ENCODE results near the gene EXOC4. TPM values are rescaled to one million over a fixed set of nuclear protein-coding genes. Genes with fewer than 3 reads are reported as not detected.

The EXOC4 gene
- total RNA-seq, 1 experiment from 2014 or later, result 75.8 TPM

DNA sequence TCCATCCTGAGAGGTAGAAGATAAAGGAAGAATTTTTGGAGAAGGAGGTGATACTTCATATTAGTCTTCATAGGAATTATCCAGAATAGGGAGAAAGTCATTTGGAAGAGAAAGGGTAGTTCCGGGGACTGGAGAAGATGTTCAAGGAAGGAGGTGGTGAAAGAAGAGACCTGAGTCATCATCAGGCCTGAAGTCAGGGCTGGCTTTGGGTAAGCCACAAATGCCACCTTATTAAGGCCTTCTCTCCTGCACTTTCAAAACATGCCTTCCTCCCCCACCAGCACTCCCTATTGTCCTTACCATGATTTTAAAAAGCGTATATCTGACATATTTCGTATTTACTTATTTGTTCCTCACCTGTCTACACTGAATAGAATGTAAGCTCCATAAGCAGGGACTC, 762.1 kb downstream of the EXOC4 start:
- H4K8ac ChIP-seq (replicated peaks; ENCODE audit: insufficient read length, low read depth, low read length), result no peak overlapping the region
- TF ChIP-seq, protein P1, sequence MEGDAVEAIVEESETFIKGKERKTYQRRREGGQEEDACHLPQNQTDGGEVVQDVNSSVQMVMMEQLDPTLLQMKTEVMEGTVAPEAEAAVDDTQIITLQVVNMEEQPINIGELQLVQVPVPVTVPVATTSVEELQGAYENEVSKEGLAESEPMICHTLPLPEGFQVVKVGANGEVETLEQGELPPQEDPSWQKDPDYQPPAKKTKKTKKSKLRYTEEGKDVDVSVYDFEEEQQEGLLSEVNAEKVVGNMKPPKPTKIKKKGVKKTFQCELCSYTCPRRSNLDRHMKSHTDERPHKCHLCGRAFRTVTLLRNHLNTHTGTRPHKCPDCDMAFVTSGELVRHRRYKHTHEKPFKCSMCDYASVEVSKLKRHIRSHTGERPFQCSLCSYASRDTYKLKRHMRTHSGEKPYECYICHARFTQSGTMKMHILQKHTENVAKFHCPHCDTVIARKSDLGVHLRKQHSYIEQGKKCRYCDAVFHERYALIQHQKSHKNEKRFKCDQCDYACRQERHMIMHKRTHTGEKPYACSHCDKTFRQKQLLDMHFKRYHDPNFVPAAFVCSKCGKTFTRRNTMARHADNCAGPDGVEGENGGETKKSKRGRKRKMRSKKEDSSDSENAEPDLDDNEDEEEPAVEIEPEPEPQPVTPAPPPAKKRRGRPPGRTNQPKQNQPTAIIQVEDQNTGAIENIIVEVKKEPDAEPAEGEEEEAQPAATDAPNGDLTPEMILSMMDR (conservative IDR thresholded peaks at IDR 0.05), result no peak
- peaks cover 9 to 14% of the 10 kb centered on the region in 2 experiments for H3K4me1 Mint-ChIP-seq
- no peak overlapping the region for H2BK120ac ChIP-seq (ENCODE audit: low read depth, low read length, poor library complexity, severe bottlenecking)
- H2AFZ ChIP-seq (ENCODE audit: low read length), result no peak overlapping the region
- H2BK5ac ChIP-seq (ENCODE audit: insufficient read length, low read length), result no peak overlapping the region
- no peak overlapping the region for H3K56ac ChIP-seq (ENCODE audit: insufficient read length, low read depth, low read length)
- H3K14ac ChIP-seq (ENCODE audit: insufficient read depth, low read length), result no peak overlapping the region
- no peak overlapping the region for H3K27ac ChIP-seq (ENCODE audit: insufficient read length, low read depth, low read length)
- H2AK5ac ChIP-seq (ENCODE audit: insufficient read length, low read length), result no peak overlapping the region
- no peaks in the 10 kb centered on the region for H3K9me3 Mint-ChIP-seq
- H2BK12ac ChIP-seq (ENCODE audit: insufficient read length, low read depth, low read length), result no peak overlapping the region
- no peak overlapping the region for H4K91ac ChIP-seq (ENCODE audit: insufficient read length, low read depth, low read length)
- H3K9me3 ChIP-seq (ENCODE audit: control insufficient read depth, low read depth, low read length), result no peaks in the 10 kb centered on the region
- H3K23ac ChIP-seq (ENCODE audit: insufficient read length, low read depth, low read length), result no peak overlapping the region
- no peak for DNase-seq
- H3K4me3 Mint-ChIP-seq, result no peak overlapping the region
- no peak overlapping the region for H4K5ac ChIP-seq (ENCODE audit: insufficient read length, low read depth, low read length)
- no peak overlapping the region for H3K4me2 ChIP-seq (ENCODE audit: insufficient read depth, insufficient read length, low read length)
- no peak overlapping the region for H3K4ac ChIP-seq (ENCODE audit: low read depth, low read length)
- no peaks in the 10 kb centered on the region for H3K27me3 Mint-ChIP-seq (ENCODE audit: low read depth)
- no peak overlapping the region for H3T11ph ChIP-seq (ENCODE audit: low read length)
- no peaks in the 10 kb centered on the region for H3K79me1 ChIP-seq (ENCODE audit: insufficient read depth, low read depth, low read length, poor library complexity, severe bottlenecking)
- no peaks in the 10 kb centered on the region for H3K79me2 ChIP-seq (ENCODE audit: insufficient read depth, low read length)
- H4K20me1 ChIP-seq (ENCODE audit: control insufficient read depth, insufficient read depth, insufficient read length), result no peaks in the 10 kb centered on the region
- H3K36me3 Mint-ChIP-seq (ENCODE audit: insufficient read depth in 1 of 3, low read depth in 3 of 3), result peaks cover 0 to 3% (median 0%) of the 10 kb centered on the region in 3 experiments; a peak in 2 of 7 replicates
- no peak overlapping the region for H3K18ac ChIP-seq (ENCODE audit: insufficient read length, low read depth, low read length)
- WGBS (ENCODE audit: extremely low coverage, insufficient read length, low lambda C conversion rate), result no CpG with 5 or more reads among the region's 3 CpGs
- H3K27me3 ChIP-seq (ENCODE audit: insufficient read depth, low read length), result no peaks in the 10 kb centered on the region
- H3K23me2 ChIP-seq (ENCODE audit: insufficient read length, low read depth, low read length, poor library complexity, severe bottlenecking), result no peaks in the 10 kb centered on the region
- H2BK20ac ChIP-seq (ENCODE audit: low read depth, low read length, poor library complexity, severe bottlenecking), result no peak overlapping the region
- H2BK15ac ChIP-seq (ENCODE audit: low read depth, low read length), result no peak overlapping the region; the same call in 1 of the 2 replicates
- H3K9ac ChIP-seq (ENCODE audit: extremely low read depth, insufficient read length, low read length), result peak overlapping the region; percentile 23
- no peaks in the 10 kb centered on the region for H3K4me1 ChIP-seq (ENCODE audit: insufficient read depth, low read length)
- H3K27ac Mint-ChIP-seq, result peak overlapping the region in 1 of 3 experiments; percentile 68; a peak in 1 of 7 replicates
